Measurements from ENCODE around the gene KIAA1328.

DNA sequence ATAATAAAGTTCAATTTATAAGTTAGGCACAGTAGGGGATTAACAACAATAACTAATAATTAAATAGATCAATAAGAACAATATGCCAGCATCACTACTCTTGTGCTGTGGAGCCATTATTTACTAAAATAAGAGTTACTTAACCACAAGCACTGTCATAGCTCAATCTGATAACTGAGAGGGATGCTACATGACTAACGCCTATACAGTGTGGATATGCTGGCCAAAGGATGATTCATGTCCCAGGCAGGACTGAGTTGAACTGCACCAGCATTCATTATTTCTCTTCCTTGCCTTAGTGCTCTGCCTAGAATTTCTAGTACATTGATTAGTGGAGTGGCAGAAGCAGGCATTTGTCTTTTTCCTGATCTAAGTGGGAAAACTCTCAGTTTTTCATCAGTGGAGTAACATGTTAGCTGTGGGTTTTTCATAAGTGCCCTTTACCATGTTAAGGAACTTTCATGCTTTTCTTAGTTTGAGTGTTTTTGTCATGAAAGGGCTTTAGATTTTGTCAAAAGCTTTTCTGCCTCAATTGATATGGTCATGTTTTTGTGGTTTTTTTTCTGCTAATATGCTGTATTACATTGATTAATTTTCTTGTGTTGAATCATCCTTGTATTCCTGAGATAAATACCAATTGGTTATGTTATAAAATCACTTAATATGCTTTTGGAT is 21.7 kb downstream of the KIAA1328 start:
- TF ChIP-seq, protein P1, sequence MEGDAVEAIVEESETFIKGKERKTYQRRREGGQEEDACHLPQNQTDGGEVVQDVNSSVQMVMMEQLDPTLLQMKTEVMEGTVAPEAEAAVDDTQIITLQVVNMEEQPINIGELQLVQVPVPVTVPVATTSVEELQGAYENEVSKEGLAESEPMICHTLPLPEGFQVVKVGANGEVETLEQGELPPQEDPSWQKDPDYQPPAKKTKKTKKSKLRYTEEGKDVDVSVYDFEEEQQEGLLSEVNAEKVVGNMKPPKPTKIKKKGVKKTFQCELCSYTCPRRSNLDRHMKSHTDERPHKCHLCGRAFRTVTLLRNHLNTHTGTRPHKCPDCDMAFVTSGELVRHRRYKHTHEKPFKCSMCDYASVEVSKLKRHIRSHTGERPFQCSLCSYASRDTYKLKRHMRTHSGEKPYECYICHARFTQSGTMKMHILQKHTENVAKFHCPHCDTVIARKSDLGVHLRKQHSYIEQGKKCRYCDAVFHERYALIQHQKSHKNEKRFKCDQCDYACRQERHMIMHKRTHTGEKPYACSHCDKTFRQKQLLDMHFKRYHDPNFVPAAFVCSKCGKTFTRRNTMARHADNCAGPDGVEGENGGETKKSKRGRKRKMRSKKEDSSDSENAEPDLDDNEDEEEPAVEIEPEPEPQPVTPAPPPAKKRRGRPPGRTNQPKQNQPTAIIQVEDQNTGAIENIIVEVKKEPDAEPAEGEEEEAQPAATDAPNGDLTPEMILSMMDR (IDR thresholded peaks at IDR 0.05), result no peak
- TF ChIP-seq POLR2A (IDR thresholded peaks at IDR 0.05), result no peak

Data from lower leg skin (tissue), 3 donors.